ENCODE measurements around the gene PDE6B.

PDE6B gene

DNA sequence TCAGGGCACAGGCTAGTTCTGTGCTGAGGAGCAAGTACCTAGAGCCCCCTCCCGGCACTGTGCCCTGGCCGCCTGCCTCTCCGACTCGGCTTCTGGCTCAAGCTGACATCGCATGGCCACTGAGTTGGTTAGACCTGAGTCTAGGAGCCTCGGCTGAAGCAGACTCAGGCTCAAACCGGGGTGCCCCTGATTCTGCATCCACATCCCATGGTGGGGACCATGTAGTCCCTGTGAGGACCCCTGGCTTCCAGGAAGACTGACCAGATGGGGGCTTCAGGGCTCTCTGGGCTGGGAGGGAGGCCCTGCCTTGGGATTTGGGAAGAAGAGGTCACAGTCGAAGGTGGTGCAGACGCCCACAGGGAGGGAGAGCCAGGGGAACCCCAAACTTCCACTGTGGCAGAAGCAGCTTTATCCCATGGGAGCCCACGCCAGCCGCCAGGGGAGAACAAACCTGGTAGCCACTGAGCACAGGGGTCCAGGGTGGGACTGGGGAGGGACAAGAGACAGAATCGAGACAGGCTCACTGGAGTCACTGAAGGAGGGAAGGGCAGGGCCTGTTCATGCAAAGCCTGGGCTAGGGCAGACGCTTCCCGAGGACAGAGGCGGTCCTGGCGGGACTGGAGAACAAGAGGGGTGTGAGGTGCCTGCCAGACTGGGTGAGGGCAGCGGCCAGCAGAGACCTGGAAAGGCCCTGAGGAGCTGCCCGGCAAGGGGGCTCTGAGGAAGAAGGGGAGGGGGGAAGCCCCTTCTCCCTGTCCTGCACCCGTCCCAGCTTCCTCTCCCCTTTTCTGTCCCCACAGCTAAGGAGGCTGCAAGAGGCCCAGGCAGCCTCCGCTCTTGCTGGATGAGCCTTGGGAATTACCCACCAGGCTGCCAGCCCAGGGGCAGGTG, 1.1 kb downstream of the PDE6B start:
- no peak overlapping the region for H3K4me3 ChIP-seq (ENCODE audit: low read depth in 1 of 2, low read length in 2 of 2)
- peaks cover 0 to under 1% of the 10 kb centered on the region in 2 donors for H3K9me3 ChIP-seq (ENCODE audit: control insufficient read depth in 1 of 2, low read length in 2 of 2)
- H3K27me3 ChIP-seq (ENCODE audit: low read depth, low read length) = no peaks in the 10 kb centered on the region
- no peak overlapping the region for H3K27ac ChIP-seq (ENCODE audit: low read length)
- no peaks in the 10 kb centered on the region for H3K36me3 ChIP-seq (ENCODE audit: control insufficient read depth in 1 of 2, insufficient read depth in 2 of 2, low read length in 2 of 2)
- H3K4me1 ChIP-seq (ENCODE audit: control insufficient read depth in 1 of 2, insufficient read depth in 2 of 2, low read length in 2 of 2) = no peaks in the 10 kb centered on the region

DNA sequence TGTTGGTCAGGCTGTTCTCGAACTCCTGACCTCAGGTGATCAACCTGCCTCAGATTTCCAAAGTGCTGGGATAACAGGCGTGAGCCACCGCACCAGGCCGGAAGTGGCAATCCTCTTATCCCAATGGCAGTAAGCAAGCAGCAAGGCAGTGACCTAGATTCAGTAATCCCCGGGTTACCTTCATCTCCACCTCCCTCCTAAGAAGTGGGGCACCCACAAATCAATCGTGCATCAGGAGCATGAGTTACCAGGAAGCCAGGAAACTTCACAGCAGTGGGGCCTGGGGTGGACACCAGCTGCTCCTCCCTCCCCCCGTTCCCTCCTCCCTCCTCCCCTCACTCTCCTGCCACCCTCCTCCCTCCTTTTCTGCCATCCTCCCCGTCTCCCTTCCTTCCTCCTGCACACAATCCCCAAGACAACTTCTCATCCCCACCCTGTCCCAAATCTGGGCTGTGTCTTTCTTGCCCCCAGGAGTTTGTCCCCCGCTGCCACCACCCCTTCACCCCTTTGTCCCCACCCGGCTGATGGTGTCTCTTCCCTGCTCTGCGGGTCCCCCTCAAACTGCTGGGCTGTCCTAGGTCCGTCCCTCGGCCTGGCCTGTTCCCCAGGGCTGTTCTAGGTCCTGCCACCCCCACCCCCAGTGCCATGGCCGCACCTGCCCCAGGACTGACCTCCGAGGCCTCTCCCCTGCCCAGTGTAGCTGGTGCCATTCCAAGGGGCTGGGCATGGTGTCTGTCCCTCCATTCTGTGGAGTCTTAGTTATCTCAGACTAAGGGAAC, 2.2 kb downstream of the PDE6B start:
- H3K4me1 ChIP-seq (ENCODE audit: control insufficient read depth in 1 of 2, insufficient read depth in 2 of 2, low read length in 2 of 2) = no peaks in the 10 kb centered on the region
- H3K36me3 ChIP-seq (ENCODE audit: control insufficient read depth in 1 of 2, insufficient read depth in 2 of 2, low read length in 2 of 2) = no peaks in the 10 kb centered on the region
- no peak overlapping the region for H3K27ac ChIP-seq (ENCODE audit: low read length)
- no peaks in the 10 kb centered on the region for H3K27me3 ChIP-seq (ENCODE audit: low read depth, low read length)
- no peak overlapping the region for H3K4me3 ChIP-seq (ENCODE audit: low read depth in 1 of 2, low read length in 2 of 2)
- peaks cover 0 to 11% of the 10 kb centered on the region in 2 donors for H3K9me3 ChIP-seq (ENCODE audit: control insufficient read depth in 1 of 2, low read length in 2 of 2)

- Histone ChIP-seq H3K36me3 (ENCODE audit: control insufficient read depth in 1 of 2, insufficient read depth in 2 of 2, low read length in 2 of 2) (no peaks in the 10 kb centered on the region), H3K27me3 (ENCODE audit: low read depth, low read length) (no peaks in the 10 kb centered on the region), H3K4me1 (ENCODE audit: control insufficient read depth in 1 of 2, insufficient read depth in 2 of 2, low read length in 2 of 2) (no peaks in the 10 kb centered on the region), H3K4me3 (ENCODE audit: low read depth in 1 of 2, low read length in 2 of 2) (no peak overlapping the region), H3K9me3 (ENCODE audit: control insufficient read depth in 1 of 2, low read length in 2 of 2) (peaks cover 0 to 12% of the 10 kb centered on the region in 2 donors), H3K27ac (ENCODE audit: low read length) (no peak overlapping the region)
Observed at GRCh38 chr4:628311-628741, 3.0 kb downstream of the PDE6B start.

- Histone ChIP-seq H3K4me1 (ENCODE audit: control insufficient read depth in 1 of 2, insufficient read depth in 2 of 2, low read length in 2 of 2) (no peaks in the 10 kb centered on the region), H3K36me3 (ENCODE audit: control insufficient read depth in 1 of 2, insufficient read depth in 2 of 2, low read length in 2 of 2) (no peaks in the 10 kb centered on the region), H3K9me3 (ENCODE audit: control insufficient read depth in 1 of 2, low read length in 2 of 2) (peaks cover 0 to 12% of the 10 kb centered on the region in 2 donors), H3K27ac (ENCODE audit: low read length) (no peak overlapping the region), H3K27me3 (ENCODE audit: low read depth, low read length) (no peaks in the 10 kb centered on the region), H3K4me3 (ENCODE audit: low read depth in 1 of 2, low read length in 2 of 2) (no peak overlapping the region)
Observed at GRCh38 chr4:628821-629635, 3.7 kb downstream of the PDE6B start.

DNA sequence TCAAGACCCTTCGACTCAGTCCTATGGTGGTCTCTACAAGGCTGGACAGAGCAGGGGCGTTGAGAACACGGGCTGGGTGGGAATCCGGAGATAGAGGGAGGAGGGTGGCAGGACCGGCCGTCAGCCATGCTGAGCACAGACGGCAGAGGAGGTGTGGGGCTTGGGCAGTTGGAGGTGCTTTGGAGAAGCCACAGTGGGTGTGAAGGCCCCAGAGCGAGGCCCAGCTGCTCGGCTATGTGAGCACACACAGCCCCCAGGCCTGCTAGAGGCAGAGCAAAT, 4.2 kb downstream of the PDE6B start:
- Histone ChIP-seq H3K27ac (ENCODE audit: low read length) (no peak overlapping the region), H3K27me3 (ENCODE audit: low read depth, low read length) (no peaks in the 10 kb centered on the region), H3K9me3 (ENCODE audit: control insufficient read depth in 1 of 2, low read length in 2 of 2) (peaks cover 0 to 12% of the 10 kb centered on the region in 2 donors), H3K4me3 (ENCODE audit: low read depth in 1 of 2, low read length in 2 of 2) (no peak overlapping the region), H3K4me1 (ENCODE audit: control insufficient read depth in 1 of 2, insufficient read depth in 2 of 2, low read length in 2 of 2) (no peaks in the 10 kb centered on the region), H3K36me3 (ENCODE audit: control insufficient read depth in 1 of 2, insufficient read depth in 2 of 2, low read length in 2 of 2) (no peaks in the 10 kb centered on the region)

DNA sequence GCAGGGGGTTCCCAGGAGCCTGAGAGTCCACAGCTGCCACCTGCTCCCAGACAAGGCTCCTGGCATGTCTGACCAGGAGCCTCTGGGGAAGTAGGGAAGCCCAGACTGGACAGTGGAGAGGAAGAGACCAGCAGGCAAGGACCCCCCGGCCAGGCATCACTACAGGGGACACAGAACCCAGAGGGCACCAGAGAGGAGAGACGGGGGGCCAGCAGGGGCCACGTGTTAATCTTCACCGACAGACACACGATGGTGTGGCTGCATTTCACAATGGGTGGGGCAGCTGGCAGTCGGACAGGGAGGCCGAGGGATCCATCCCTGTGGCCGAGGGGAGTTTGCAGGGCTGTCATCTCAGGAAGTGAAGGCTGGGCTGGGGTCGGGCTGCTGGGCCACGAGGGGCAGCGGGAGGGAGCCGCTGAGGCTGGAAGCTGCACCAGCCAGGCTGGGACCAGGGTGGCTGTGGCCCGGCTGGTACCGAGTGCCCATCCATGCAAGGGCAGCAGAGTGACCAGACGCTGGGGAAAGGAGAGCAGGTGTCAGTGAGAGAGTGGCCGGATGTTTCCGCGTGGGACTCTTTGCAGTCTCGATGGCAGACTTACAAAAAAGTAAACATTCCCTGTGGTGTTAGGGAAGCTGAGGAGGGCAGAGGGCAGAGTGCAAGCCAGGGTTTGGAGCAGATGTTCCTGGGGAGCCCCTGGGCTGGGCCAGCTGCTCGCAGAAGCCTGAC, 4.7 kb downstream of the PDE6B start:
- H3K27ac ChIP-seq (ENCODE audit: low read length) = no peak overlapping the region
- no peaks in the 10 kb centered on the region for H3K27me3 ChIP-seq (ENCODE audit: low read depth, low read length)
- no peak overlapping the region for H3K4me3 ChIP-seq (ENCODE audit: low read depth in 1 of 2, low read length in 2 of 2)
- H3K4me1 ChIP-seq (ENCODE audit: control insufficient read depth in 1 of 2, insufficient read depth in 2 of 2, low read length in 2 of 2) = no peaks in the 10 kb centered on the region
- H3K9me3 ChIP-seq (ENCODE audit: control insufficient read depth in 1 of 2, low read length in 2 of 2) = peaks cover 0 to 12% of the 10 kb centered on the region in 2 donors
- H3K36me3 ChIP-seq (ENCODE audit: control insufficient read depth in 1 of 2, insufficient read depth in 2 of 2, low read length in 2 of 2) = no peaks in the 10 kb centered on the region

GRCh38 chr4:630656-631055, 5.3 kb downstream of the PDE6B start:
- Histone ChIP-seq H3K4me1 (ENCODE audit: control insufficient read depth in 1 of 2, insufficient read depth in 2 of 2, low read length in 2 of 2) (no peaks in the 10 kb centered on the region), H3K36me3 (ENCODE audit: control insufficient read depth in 1 of 2, insufficient read depth in 2 of 2, low read length in 2 of 2) (no peaks in the 10 kb centered on the region), H3K4me3 (ENCODE audit: low read depth in 1 of 2, low read length in 2 of 2) (no peak overlapping the region), H3K27ac (ENCODE audit: low read length) (no peak overlapping the region), H3K9me3 (ENCODE audit: control insufficient read depth in 1 of 2, low read length in 2 of 2) (peaks cover 0 to 12% of the 10 kb centered on the region in 2 donors), H3K27me3 (ENCODE audit: low read depth, low read length) (no peaks in the 10 kb centered on the region)

- no peak overlapping the region for H3K27ac ChIP-seq (ENCODE audit: low read length)
- no peaks in the 10 kb centered on the region for H3K27me3 ChIP-seq (ENCODE audit: low read depth, low read length)
- H3K4me3 ChIP-seq (ENCODE audit: low read depth in 1 of 2, low read length in 2 of 2) = no peak overlapping the region
- H3K36me3 ChIP-seq (ENCODE audit: control insufficient read depth in 1 of 2, insufficient read depth in 2 of 2, low read length in 2 of 2) = no peaks in the 10 kb centered on the region
- H3K9me3 ChIP-seq (ENCODE audit: control insufficient read depth in 1 of 2, low read length in 2 of 2) = peaks cover 0 to 12% of the 10 kb centered on the region in 2 donors
- H3K4me1 ChIP-seq (ENCODE audit: control insufficient read depth in 1 of 2, insufficient read depth in 2 of 2, low read length in 2 of 2) = no peaks in the 10 kb centered on the region
Observed at GRCh38 chr4:632196-632790, 6.9 kb downstream of the PDE6B start.

DNA sequence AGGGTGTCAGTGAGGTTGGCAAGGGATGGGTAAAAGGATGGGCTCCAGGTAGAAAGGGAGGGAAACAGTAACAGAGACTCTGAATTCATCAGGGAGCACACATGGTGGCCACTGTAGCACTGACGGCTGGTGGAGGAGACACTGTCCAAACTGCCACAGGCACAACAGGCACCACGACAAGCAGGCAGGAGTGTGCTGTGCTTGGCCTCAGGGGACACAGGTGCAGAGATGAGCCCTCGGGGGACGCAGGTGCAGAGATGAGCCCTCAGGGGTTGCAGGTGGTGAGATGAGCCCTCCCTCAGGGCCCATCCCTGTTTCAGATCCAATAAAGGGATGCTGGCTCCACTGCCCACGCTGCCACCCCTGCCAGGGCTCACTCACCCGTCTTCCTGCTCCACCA, 7.6 kb downstream of the PDE6B start:
- Histone ChIP-seq H3K36me3 (ENCODE audit: control insufficient read depth in 1 of 2, insufficient read depth in 2 of 2, low read length in 2 of 2) (no peaks in the 10 kb centered on the region), H3K9me3 (ENCODE audit: control insufficient read depth in 1 of 2, low read length in 2 of 2) (peaks cover 0 to 12% of the 10 kb centered on the region in 2 donors), H3K27ac (ENCODE audit: low read length) (no peak overlapping the region), H3K4me1 (ENCODE audit: control insufficient read depth in 1 of 2, insufficient read depth in 2 of 2, low read length in 2 of 2) (no peaks in the 10 kb centered on the region), H3K27me3 (ENCODE audit: low read depth, low read length) (no peaks in the 10 kb centered on the region), H3K4me3 (ENCODE audit: low read depth in 1 of 2, low read length in 2 of 2) (no peak overlapping the region)

DNA sequence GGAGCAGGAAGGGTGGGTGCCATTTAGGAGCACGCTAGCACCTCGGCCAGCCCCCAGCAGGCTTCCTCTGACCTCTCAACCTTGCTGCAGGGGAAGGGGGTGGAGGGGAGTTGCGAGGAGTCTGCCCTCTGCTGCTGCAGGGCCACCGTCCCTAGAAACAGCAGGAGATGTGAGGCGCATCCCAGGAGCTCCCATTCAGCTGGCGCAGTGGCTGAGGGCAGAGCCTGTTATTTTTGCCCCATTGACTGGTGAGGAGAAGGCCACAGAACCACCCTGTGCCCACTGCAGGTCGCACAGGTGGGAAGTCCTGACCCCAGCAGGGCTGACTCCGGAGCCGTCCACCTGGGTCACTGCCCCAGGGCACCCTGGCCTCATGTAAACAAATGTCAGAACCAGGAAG, 8.0 kb downstream of the PDE6B start:
- Histone ChIP-seq H3K4me3 (ENCODE audit: low read depth in 1 of 2, low read length in 2 of 2) (no peak overlapping the region), H3K27ac (ENCODE audit: low read length) (no peak overlapping the region), H3K36me3 (ENCODE audit: control insufficient read depth in 1 of 2, insufficient read depth in 2 of 2, low read length in 2 of 2) (no peaks in the 10 kb centered on the region), H3K4me1 (ENCODE audit: control insufficient read depth in 1 of 2, insufficient read depth in 2 of 2, low read length in 2 of 2) (no peaks in the 10 kb centered on the region), H3K9me3 (ENCODE audit: control insufficient read depth in 1 of 2, low read length in 2 of 2) (peaks cover 0 to 12% of the 10 kb centered on the region in 2 donors), H3K27me3 (ENCODE audit: low read depth, low read length) (no peaks in the 10 kb centered on the region)
